HEK293 (cell line): Measurements from ENCODE around the gene WLS.

ENCODE experiments used
- IKZF3 ChIP-seq: fragments of 450-650 bp; IDR thresholded peaks from 2 replicates; pipeline ENCODE4 v1.5.0; 2018; ENCODE audit warnings: missing biosample characterization, mild to moderate bottlenecking, missing genetic modification characterization, moderate library complexity
- PRDM10 ChIP-seq: fragments of 450-650 bp; formaldehyde crosslinking; IDR thresholded peaks from 2 replicates; pipeline ENCODE4 v1.5.1; 2016; ENCODE audit warnings: missing biosample characterization, missing genetic modification characterization
- PRDM4 ChIP-seq: fragments of 450-650 bp; formaldehyde crosslinking; IDR thresholded peaks from 2 replicates; pipeline ENCODE4 v1.5.1; 2017; ENCODE audit warnings: missing biosample characterization, missing genetic modification characterization
- SP2 ChIP-seq: fragments of 450-650 bp; formaldehyde crosslinking; IDR thresholded peaks from 2 replicates; pipeline ENCODE4 v1.5.1; 2016; ENCODE audit warnings: missing biosample characterization, missing genetic modification characterization
- SP3 ChIP-seq: fragments of 450-650 bp; formaldehyde crosslinking; IDR thresholded peaks from 2 replicates; pipeline ENCODE4 v1.5.1; 2016; ENCODE audit warnings: missing biosample characterization, missing genetic modification characterization
- ZBTB1 ChIP-seq: fragments of 450-650 bp; formaldehyde crosslinking; IDR thresholded peaks from 2 replicates; pipeline ENCODE4 v1.5.1; 2016; ENCODE audit warnings: missing biosample characterization, missing genetic modification characterization
- ZFP37 ChIP-seq: fragments of 450-650 bp; formaldehyde crosslinking; IDR thresholded peaks from 2 replicates; pipeline ENCODE4 v1.5.1; 2016; ENCODE audit warnings: missing biosample characterization, missing genetic modification characterization
- ZFP69B ChIP-seq: fragments of 450-650 bp; formaldehyde crosslinking; IDR thresholded peaks from 2 replicates; pipeline ENCODE4 v1.5.1; 2016; ENCODE audit warnings: missing biosample characterization, missing genetic modification characterization
- ZNF121 ChIP-seq: fragments of 450-650 bp; formaldehyde crosslinking; IDR thresholded peaks from 2 replicates; pipeline ENCODE4 v1.5.1; 2016; ENCODE audit warnings: missing biosample characterization, missing genetic modification characterization
- ZNF146 ChIP-seq: fragments of 450-650 bp; formaldehyde crosslinking; IDR thresholded peaks from 2 replicates; pipeline ENCODE4 v1.5.1; 2016; ENCODE audit warnings: missing biosample characterization, missing genetic modification characterization
- ZNF18 ChIP-seq: fragments of 450-650 bp; formaldehyde crosslinking; IDR thresholded peaks from 2 replicates; pipeline ENCODE4 v1.5.1; 2016; ENCODE audit warnings: missing biosample characterization, missing genetic modification characterization
- ZNF214 ChIP-seq: fragments of 450-650 bp; formaldehyde crosslinking; IDR thresholded peaks from 2 replicates; pipeline ENCODE4 v1.5.1; 2017; ENCODE audit warnings: missing biosample characterization, mild to moderate bottlenecking, missing genetic modification characterization, borderline replicate concordance
- ZNF239 ChIP-seq: fragments of 450-650 bp; formaldehyde crosslinking; IDR thresholded peaks from 2 replicates; pipeline ENCODE4 v1.5.1; 2016; ENCODE audit warnings: missing biosample characterization, missing genetic modification characterization
- ZNF266 ChIP-seq: fragments of 450-650 bp; formaldehyde crosslinking; IDR thresholded peaks from 2 replicates; pipeline ENCODE4 v1.5.1; 2016; ENCODE audit warnings: missing biosample characterization, missing genetic modification characterization, low read depth
- ZNF350 ChIP-seq: fragments of 450-650 bp; formaldehyde crosslinking; IDR thresholded peaks from 2 replicates; pipeline ENCODE4 v1.5.0; 2017; ENCODE audit warnings: missing biosample characterization, mild to moderate bottlenecking, missing genetic modification characterization
- ZNF423 ChIP-seq: fragments of 450-650 bp; formaldehyde crosslinking; IDR thresholded peaks from 2 replicates; pipeline ENCODE4 v1.5.1; 2016; ENCODE audit warnings: missing biosample characterization, missing genetic modification characterization
- ZNF426 ChIP-seq: fragments of 450-650 bp; formaldehyde crosslinking; IDR thresholded peaks from 2 replicates; pipeline ENCODE4 v1.5.1; 2017; ENCODE audit warnings: missing biosample characterization, missing genetic modification characterization, mild to moderate bottlenecking, inconsistent platforms, moderate library complexity
- ZNF571 ChIP-seq: fragments of 450-650 bp; formaldehyde crosslinking; IDR thresholded peaks from 2 replicates; pipeline ENCODE4 v1.5.0; 2017; ENCODE audit warnings: missing biosample characterization, missing genetic modification characterization
- ZNF664 ChIP-seq: fragments of 450-650 bp; formaldehyde crosslinking; IDR thresholded peaks from 2 replicates; pipeline ENCODE4 v1.5.1; 2016; ENCODE audit warnings: missing biosample characterization, missing genetic modification characterization
- ZNF768 ChIP-seq: fragments of 450-650 bp; formaldehyde crosslinking; IDR thresholded peaks from 2 replicates; pipeline ENCODE4 v1.5.1; 2018; ENCODE audit warnings: missing biosample characterization, mild to moderate bottlenecking, missing genetic modification characterization
- ZNF785 ChIP-seq: fragments of 450-650 bp; formaldehyde crosslinking; IDR thresholded peaks from 2 replicates; pipeline ENCODE4 v1.5.1; 2016; ENCODE audit warnings: missing biosample characterization, missing genetic modification characterization
- TF ChIP-seq, protein P1 (sequence below): fragments of 450-650 bp; formaldehyde crosslinking; IDR thresholded peaks from 2 replicates; pipeline ENCODE4 v1.5.1; 2017; ENCODE audit warnings: missing biosample characterization, missing genetic modification characterization
- TF ChIP-seq, protein P2 (sequence below): fragments of 450-650 bp; formaldehyde crosslinking; IDR thresholded peaks from 2 replicates; pipeline ENCODE4 v1.5.1; 2017; ENCODE audit warnings: missing biosample characterization, missing genetic modification characterization
- TF ChIP-seq, protein P3 (sequence below): fragments of 450-650 bp; IDR thresholded peaks from 2 replicates; pipeline ENCODE4 v1.5.1; 2018; ENCODE audit warnings: missing biosample characterization, missing genetic modification characterization

The WLS gene

GRCh38 chr1:68217060-68217554 is 15.2 kb downstream of the WLS start (continued):
- TF ChIP-seq, protein P1, sequence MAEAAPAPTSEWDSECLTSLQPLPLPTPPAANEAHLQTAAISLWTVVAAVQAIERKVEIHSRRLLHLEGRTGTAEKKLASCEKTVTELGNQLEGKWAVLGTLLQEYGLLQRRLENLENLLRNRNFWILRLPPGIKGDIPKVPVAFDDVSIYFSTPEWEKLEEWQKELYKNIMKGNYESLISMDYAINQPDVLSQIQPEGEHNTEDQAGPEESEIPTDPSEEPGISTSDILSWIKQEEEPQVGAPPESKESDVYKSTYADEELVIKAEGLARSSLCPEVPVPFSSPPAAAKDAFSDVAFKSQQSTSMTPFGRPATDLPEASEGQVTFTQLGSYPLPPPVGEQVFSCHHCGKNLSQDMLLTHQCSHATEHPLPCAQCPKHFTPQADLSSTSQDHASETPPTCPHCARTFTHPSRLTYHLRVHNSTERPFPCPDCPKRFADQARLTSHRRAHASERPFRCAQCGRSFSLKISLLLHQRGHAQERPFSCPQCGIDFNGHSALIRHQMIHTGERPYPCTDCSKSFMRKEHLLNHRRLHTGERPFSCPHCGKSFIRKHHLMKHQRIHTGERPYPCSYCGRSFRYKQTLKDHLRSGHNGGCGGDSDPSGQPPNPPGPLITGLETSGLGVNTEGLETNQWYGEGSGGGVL (tag by site-specific recombination), result peak; percentile 48; the same call in 1 of the 2 replicates
- TF ChIP-seq ZFP69B (tag by site-specific recombination), result peak; percentile 64; the same call in 1 of the 2 replicates
- no peak for TF ChIP-seq ZNF426
- no peak for TF ChIP-seq ZNF571 (tag by site-specific recombination)
- TF ChIP-seq ZNF266, result no peak
- no peak for TF ChIP-seq ZNF239 (tag by site-specific recombination)
- TF ChIP-seq SP2 (tag by site-specific recombination), result peak; percentile 71
- TF ChIP-seq ZNF121 (tag by site-specific recombination), result peak; percentile 37; the same call in 1 of the 2 replicates
- no peak for TF ChIP-seq ZNF768
- TF ChIP-seq ZNF146, result peak; percentile 87
- TF ChIP-seq ZNF18, result peak; percentile 93
- peak; percentile 84; the same call in 1 of the 2 replicates for TF ChIP-seq ZBTB1 (tag by site-specific recombination)
- TF ChIP-seq ZFP37 (tag by site-specific recombination), result 0 out of 2 replicates have a peak, but pooled peaks have one; percentile 57
- TF ChIP-seq, protein P2, sequence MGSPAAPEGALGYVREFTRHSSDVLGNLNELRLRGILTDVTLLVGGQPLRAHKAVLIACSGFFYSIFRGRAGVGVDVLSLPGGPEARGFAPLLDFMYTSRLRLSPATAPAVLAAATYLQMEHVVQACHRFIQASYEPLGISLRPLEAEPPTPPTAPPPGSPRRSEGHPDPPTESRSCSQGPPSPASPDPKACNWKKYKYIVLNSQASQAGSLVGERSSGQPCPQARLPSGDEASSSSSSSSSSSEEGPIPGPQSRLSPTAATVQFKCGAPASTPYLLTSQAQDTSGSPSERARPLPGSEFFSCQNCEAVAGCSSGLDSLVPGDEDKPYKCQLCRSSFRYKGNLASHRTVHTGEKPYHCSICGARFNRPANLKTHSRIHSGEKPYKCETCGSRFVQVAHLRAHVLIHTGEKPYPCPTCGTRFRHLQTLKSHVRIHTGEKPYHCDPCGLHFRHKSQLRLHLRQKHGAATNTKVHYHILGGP (tag by site-specific recombination), result no peak
- peak; percentile 94 for TF ChIP-seq IKZF3 (tag by site-specific recombination)
- TF ChIP-seq ZNF785 (tag by site-specific recombination), result no peak
- no peak for TF ChIP-seq SP3
- peak; percentile 97 for TF ChIP-seq PRDM4 (tag by site-specific recombination)
- peak; percentile 53; the same call in 1 of the 2 replicates for TF ChIP-seq ZNF423 (tag by site-specific recombination)
- 0 out of 2 replicates have a peak, but pooled peaks have one; percentile 71 for TF ChIP-seq ZNF664 (tag by site-specific recombination)
- peak; percentile 74 for TF ChIP-seq PRDM10
- no peak for TF ChIP-seq ZNF214 (tag by site-specific recombination)
- TF ChIP-seq, protein P3, sequence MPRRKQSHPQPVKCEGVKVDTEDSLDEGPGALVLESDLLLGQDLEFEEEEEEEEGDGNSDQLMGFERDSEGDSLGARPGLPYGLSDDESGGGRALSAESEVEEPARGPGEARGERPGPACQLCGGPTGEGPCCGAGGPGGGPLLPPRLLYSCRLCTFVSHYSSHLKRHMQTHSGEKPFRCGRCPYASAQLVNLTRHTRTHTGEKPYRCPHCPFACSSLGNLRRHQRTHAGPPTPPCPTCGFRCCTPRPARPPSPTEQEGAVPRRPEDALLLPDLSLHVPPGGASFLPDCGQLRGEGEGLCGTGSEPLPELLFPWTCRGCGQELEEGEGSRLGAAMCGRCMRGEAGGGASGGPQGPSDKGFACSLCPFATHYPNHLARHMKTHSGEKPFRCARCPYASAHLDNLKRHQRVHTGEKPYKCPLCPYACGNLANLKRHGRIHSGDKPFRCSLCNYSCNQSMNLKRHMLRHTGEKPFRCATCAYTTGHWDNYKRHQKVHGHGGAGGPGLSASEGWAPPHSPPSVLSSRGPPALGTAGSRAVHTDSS, result no peak; the same call in 1 of the 2 replicates
- no peak for TF ChIP-seq ZNF350 (tag by site-specific recombination)
